IMR-90 (cell line): Measurements from ENCODE around the gene ZNF587. TPM values are rescaled to one million over a fixed set of nuclear protein-coding genes. Genes with fewer than 3 reads are reported as not detected.

Source experiments
- ATAC-seq: fragments of 200-7000 bp; cut with Tn5 transposase; 2 replicates; pipeline ENCODE4 v1.9.1; 2020; ENCODE audit warnings: low read depth, mild to moderate bottlenecking, moderate library complexity
- BruUV-seq: library from RNA; stranded (reverse); fragments of 400-500 nt; replicated peaks from 2 replicates; lab custom pipeline; 2021; lab: Mats Ljungman, UMichigan
- CTCF ChIA-PET: fragments of 300-600 bp; formaldehyde crosslinking; extraction: SDS; loops from one replicate; lab custom pipeline; 2021; ENCODE audit warnings: antibody characterized with exemption; lab: Yijun Ruan, JAX
- POLR2A ChIA-PET: fragments of 300-600 bp; sonication (Branson Sonifier 250); formaldehyde crosslinking; loops from one replicate; lab custom pipeline; 2022; ENCODE audit warnings: antibody characterized with exemption; ENCODE audit not compliant: unreplicated experiment; lab: Charles Lee
- DNase-seq: peaks from one replicate; pipeline ENCODE4 v3.0.0; 2013
- H2AFZ ChIP-seq: replicated peaks from 2 replicates; pipeline ENCODE3; 2013; ENCODE audit warnings: low read length, mild to moderate bottlenecking; ENCODE audit not compliant: poor library complexity
- H2AK5ac ChIP-seq: 2 replicates; pipeline ENCODE4 v1.6.1; 2013; ENCODE audit warnings: low read depth, low read length, inconsistent platforms
- H2AK9ac ChIP-seq: replicated peaks from 2 replicates; pipeline ENCODE3; 2013; ENCODE audit warnings: mild to moderate bottlenecking, low read depth, low read length, moderate library complexity; ENCODE audit not compliant: poor library complexity
- H2BK120ac ChIP-seq: 2 replicates; pipeline ENCODE4 v1.6.1; 2013; ENCODE audit warnings: low read depth, low read length, inconsistent platforms
- H2BK15ac ChIP-seq: 3 replicates; pipeline ENCODE4 v1.6.1; 2013; ENCODE audit warnings: low read depth, low read length, inconsistent platforms
- H2BK20ac ChIP-seq: 2 replicates; pipeline ENCODE4 v1.6.1; 2013; ENCODE audit warnings: low read depth, mild to moderate bottlenecking, inconsistent platforms, low read length, moderate library complexity
- H2BK5ac ChIP-seq: 2 replicates; pipeline ENCODE4 v1.6.1; 2013; ENCODE audit warnings: mild to moderate bottlenecking, low read depth, low read length, inconsistent platforms; ENCODE audit not compliant: poor library complexity, severe bottlenecking
- H3K14ac ChIP-seq: replicated peaks from 2 replicates; pipeline ENCODE4 v1.6.1; 2013; ENCODE audit warnings: low read depth, low read length, inconsistent platforms
- H3K18ac ChIP-seq: 2 replicates; pipeline ENCODE4 v1.6.1; 2013; ENCODE audit warnings: low read depth, low read length, control low read depth
- H3K23ac ChIP-seq: 2 replicates; pipeline ENCODE4 v1.6.1; 2013; ENCODE audit warnings: low read depth, low read length, inconsistent platforms
- H3K27ac ChIP-seq: 2 replicates; pipeline ENCODE4 v1.5.1; 2013; ENCODE audit warnings: mild to moderate bottlenecking, control low read depth, low read length; ENCODE audit not compliant: insufficient read depth
- H3K27me3 ChIP-seq: 2 replicates; pipeline ENCODE4 v1.6.1; 2013; ENCODE audit warnings: low read length; ENCODE audit not compliant: control insufficient read depth, insufficient read depth
- H3K36me3 ChIP-seq: 2 replicates; pipeline ENCODE4 v1.6.1; 2013; ENCODE audit warnings: low read length, mixed read lengths; ENCODE audit not compliant: control insufficient read depth, insufficient read depth
- H3K4ac ChIP-seq: 2 replicates; pipeline ENCODE4 v1.6.1; 2013; ENCODE audit warnings: low read depth, low read length, inconsistent platforms
- H3K4me1 ChIP-seq: 2 replicates; pipeline ENCODE4 v1.6.1; 2013; ENCODE audit warnings: low read length, mixed read lengths; ENCODE audit not compliant: control insufficient read depth, insufficient read depth
- H3K4me2 ChIP-seq: 2 replicates; pipeline ENCODE4 v1.6.1; 2013; ENCODE audit warnings: low read depth, mild to moderate bottlenecking, control low read depth, low read length, moderate library complexity
- H3K4me3 ChIP-seq: 2 replicates; pipeline ENCODE4 v1.5.1; 2013; ENCODE audit warnings: low read depth, mild to moderate bottlenecking, control low read depth, low read length, moderate library complexity; ENCODE audit not compliant: insufficient read depth
- H3K56ac ChIP-seq: 2 replicates; pipeline ENCODE4 v1.6.1; 2013; ENCODE audit warnings: low read length, inconsistent platforms; ENCODE audit not compliant: insufficient read depth; ENCODE audit errors: extremely low read depth
- H3K79me1 ChIP-seq, 2 experiments: 2 replicates each; pipeline ENCODE4 v1.6.1; 2013; ENCODE audit warnings: low read length in 2 of 2, inconsistent platforms in 1 of 2, low read depth in 1 of 2
- H3K9ac ChIP-seq: 2 replicates; pipeline ENCODE4 v1.6.1; 2013; ENCODE audit warnings: low read depth, low read length, control low read depth
- H3K9me1 ChIP-seq: 2 replicates; pipeline ENCODE4 v1.6.1; 2013; ENCODE audit warnings: low read length, inconsistent platforms; ENCODE audit not compliant: insufficient read depth
- H3K9me3 ChIP-seq: 2 replicates; pipeline ENCODE4 v1.6.1; 2013; ENCODE audit warnings: low read length; ENCODE audit not compliant: control insufficient read depth, insufficient read depth
- H4K20me1 ChIP-seq: 2 replicates; pipeline ENCODE4 v1.6.1; 2013; ENCODE audit warnings: low read length, inconsistent platforms; ENCODE audit not compliant: insufficient read depth
- H4K5ac ChIP-seq: 2 replicates; pipeline ENCODE4 v1.6.1; 2013; ENCODE audit warnings: mild to moderate bottlenecking, low read depth, low read length, control low read depth
- H4K8ac ChIP-seq, 2 experiments: 2 replicates each; pipeline ENCODE4 v1.6.1; 2013; ENCODE audit warnings: low read depth in 2 of 2, low read length in 2 of 2, control low read depth in 1 of 2, inconsistent platforms in 1 of 2
- H4K91ac ChIP-seq: 2 replicates; pipeline ENCODE4 v1.6.1; 2013; ENCODE audit warnings: low read depth, low read length, inconsistent platforms; ENCODE audit not compliant: insufficient read depth
- CEBPB ChIP-seq: IDR thresholded peaks from 2 replicates; pipeline ENCODE4 v1.6.1; 2012; ENCODE audit warnings: low read depth, low read length, improper control_type of control experiment
- CHD1 ChIP-seq: IDR thresholded peaks from 2 replicates; pipeline ENCODE4 v1.6.1; 2012; ENCODE audit warnings: low read depth, low read length, improper control_type of control experiment
- FOS ChIP-seq: fragments of 150-350 bp; IDR thresholded peaks from 2 replicates; pipeline ENCODE4 v1.6.1; 2016; ENCODE audit warnings: low read depth, low read length
- MAZ ChIP-seq: IDR thresholded peaks from 2 replicates; pipeline ENCODE4 v1.6.1; 2012; ENCODE audit warnings: low read depth, mild to moderate bottlenecking, low read length, improper control_type of control experiment, moderate library complexity, borderline replicate concordance
- RAD21 ChIP-seq: IDR thresholded peaks from 2 replicates; pipeline ENCODE4 v1.6.1; 2012; ENCODE audit warnings: low read length, improper control_type of control experiment
- WGBS, 2 experiments: methylation state at CpG; one replicate each; pipeline versions ENCODE4 v1.1.5 to v1.1.7; 2013; ENCODE audit warnings: missing lambda C conversion rate in 2 of 2; ENCODE audit not compliant: insufficient read length in 1 of 2; ENCODE audit errors: extremely low coverage in 2 of 2; 5-methylcytosine and 5-hydroxymethylcytosine counted together
- dilution Hi-C: fragments of 300-500 bp; cut with HindIII; formaldehyde crosslinking; loops from one replicate; pipeline ENCODE4 v1.14.3; 2018; ENCODE audit warnings: low sequenced_read_pairs; ENCODE audit not compliant: unreplicated experiment
- in situ Hi-C: fragments of 300-500 bp; cut with MboI; formaldehyde crosslinking; loops from 3 replicates; pipeline ENCODE4 v1.14.3; 2019; ENCODE audit warnings: low sequenced_read_pairs, inconsistent platforms, mixed read lengths
- intact Hi-C: fragments of 100-400 bp; cut with micrococcal nuclease; formaldehyde crosslinking; loops from 2 replicates; pipeline ENCODE4 v1.10.0; 2022
- polyA plus RNA-seq, 3 experiments: library from polyadenylated mRNA; depleted of rRNA; stranded (reverse); fragments of >200 nt; gene quantifications; 2 replicates each; pipeline ENCODE4 v1.2.3, GENCODE V29; 2012; ENCODE audit warnings: low replicate concordance in 1 of 3
- total RNA-seq: library from RNA; depleted of rRNA; stranded (reverse); fragments of >200 nt; gene quantifications from 2 replicates; pipeline ENCODE4 v1.2.3, GENCODE V29; 2012
- TF ChIP-seq, protein P1 (sequence below): fragments of 150-350 bp; IDR thresholded peaks from 2 replicates; pipeline ENCODE4 v1.6.1; 2017; ENCODE audit warnings: mild to moderate bottlenecking, antibody characterized with exemption, low read length, low read depth
- TF ChIP-seq, protein P2 (sequence below): conservative IDR thresholded peaks from 2 replicates; pipeline ENCODE4 v1.5.1; 2012; ENCODE audit warnings: mild to moderate bottlenecking, low read depth, low read length, improper control_type of control experiment

ZNF587 gene
- total and polyA plus RNA-seq, 2 of the 4 experiments (the other 2 are of a cell fraction): 14.0 to 43.7 TPM

DNA sequence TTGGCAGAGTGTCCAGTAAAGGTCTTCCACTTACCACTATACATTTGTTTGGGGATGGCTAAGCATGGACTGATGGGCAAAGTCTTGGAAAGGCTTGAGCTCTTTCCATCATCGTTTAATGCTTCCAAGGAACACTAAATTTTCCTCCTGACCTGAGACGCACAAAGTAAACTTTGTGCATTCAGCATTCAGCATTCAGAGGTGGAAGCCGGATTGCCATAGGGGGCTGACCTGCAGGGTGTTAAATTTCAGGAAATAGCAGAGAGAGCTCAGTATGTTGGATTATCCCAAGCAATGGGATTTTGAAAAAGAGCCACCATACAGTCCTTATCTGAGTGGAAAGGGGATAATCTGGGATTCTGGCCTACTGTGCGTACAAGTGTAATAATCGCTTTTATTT lies 49.0 kb upstream of the ZNF587 start:
- no peak overlapping the region for H3K4me3 ChIP-seq
- H2AFZ ChIP-seq: no peak overlapping the region
- H3K4me2 ChIP-seq: no peak overlapping the region
- TF ChIP-seq MAZ (no peak), FOS (no peak), CEBPB (no peak), RAD21 (no peak), CHD1 (no peak)
- TF ChIP-seq, protein P1, sequence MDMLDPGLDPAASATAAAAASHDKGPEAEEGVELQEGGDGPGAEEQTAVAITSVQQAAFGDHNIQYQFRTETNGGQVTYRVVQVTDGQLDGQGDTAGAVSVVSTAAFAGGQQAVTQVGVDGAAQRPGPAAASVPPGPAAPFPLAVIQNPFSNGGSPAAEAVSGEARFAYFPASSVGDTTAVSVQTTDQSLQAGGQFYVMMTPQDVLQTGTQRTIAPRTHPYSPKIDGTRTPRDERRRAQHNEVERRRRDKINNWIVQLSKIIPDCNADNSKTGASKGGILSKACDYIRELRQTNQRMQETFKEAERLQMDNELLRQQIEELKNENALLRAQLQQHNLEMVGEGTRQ: no peak
- TF ChIP-seq, protein P2, sequence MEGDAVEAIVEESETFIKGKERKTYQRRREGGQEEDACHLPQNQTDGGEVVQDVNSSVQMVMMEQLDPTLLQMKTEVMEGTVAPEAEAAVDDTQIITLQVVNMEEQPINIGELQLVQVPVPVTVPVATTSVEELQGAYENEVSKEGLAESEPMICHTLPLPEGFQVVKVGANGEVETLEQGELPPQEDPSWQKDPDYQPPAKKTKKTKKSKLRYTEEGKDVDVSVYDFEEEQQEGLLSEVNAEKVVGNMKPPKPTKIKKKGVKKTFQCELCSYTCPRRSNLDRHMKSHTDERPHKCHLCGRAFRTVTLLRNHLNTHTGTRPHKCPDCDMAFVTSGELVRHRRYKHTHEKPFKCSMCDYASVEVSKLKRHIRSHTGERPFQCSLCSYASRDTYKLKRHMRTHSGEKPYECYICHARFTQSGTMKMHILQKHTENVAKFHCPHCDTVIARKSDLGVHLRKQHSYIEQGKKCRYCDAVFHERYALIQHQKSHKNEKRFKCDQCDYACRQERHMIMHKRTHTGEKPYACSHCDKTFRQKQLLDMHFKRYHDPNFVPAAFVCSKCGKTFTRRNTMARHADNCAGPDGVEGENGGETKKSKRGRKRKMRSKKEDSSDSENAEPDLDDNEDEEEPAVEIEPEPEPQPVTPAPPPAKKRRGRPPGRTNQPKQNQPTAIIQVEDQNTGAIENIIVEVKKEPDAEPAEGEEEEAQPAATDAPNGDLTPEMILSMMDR: no peak
- no peak overlapping the region for H2BK20ac ChIP-seq
- H3K9me3 ChIP-seq: no peaks in the 10 kb centered on the region
- no peak overlapping the region for H2BK5ac ChIP-seq
- DNase-seq (no peak), ATAC-seq (no peak)
- H2AK9ac ChIP-seq: no peak overlapping the region
- H2AK5ac ChIP-seq: no peak overlapping the region
- H3K4me1 ChIP-seq: peaks cover 6% of the 10 kb centered on the region
- no peak overlapping the region for H4K8ac ChIP-seq
- H3K4ac ChIP-seq: no peak overlapping the region
- no peaks in the 10 kb centered on the region; the same call in 1 of the 2 replicates for H3K9me1 ChIP-seq
- H3K9ac ChIP-seq: no peak overlapping the region
- no peaks in the 10 kb centered on the region for H3K27me3 ChIP-seq
- dilution Hi-C loops: no loop called here
- no peaks in the 10 kb centered on the region for H4K20me1 ChIP-seq
- H4K5ac ChIP-seq: no peak overlapping the region
- H3K36me3 ChIP-seq: peaks cover 9% of the 10 kb centered on the region
- ChIA-PET POLR2A (no interaction called here), CTCF (interaction anchor here (0.6 kb wide), 1 partner anchor 395 kb away, joined by 4 read pairs; no protein-coding TSS in a partner anchor)
- WGBS, 2 experiments: 100% methylated on average over 2 of the region's 5 CpGs; no CpG with 5 or more reads in 1 of the 2 experiments
- H4K91ac ChIP-seq: no peak overlapping the region
- no peak overlapping the region for H2BK120ac ChIP-seq
- H3K18ac ChIP-seq: no peak overlapping the region
- in situ Hi-C loops: no loop called here
- no peak overlapping the region for H3K14ac ChIP-seq
- peaks cover 19 to 41% of the 10 kb centered on the region in 2 experiments for H3K79me1 ChIP-seq
- H3K56ac ChIP-seq: no peak overlapping the region
- no TSS peak for BruUV-seq
- intact Hi-C loops: no loop called here
- H3K27ac ChIP-seq: no peak overlapping the region
- H2BK15ac ChIP-seq: no peak overlapping the region
- H3K23ac ChIP-seq: no peak overlapping the region
